Measurements from ENCODE around the gene C9.
A peak's percentile ranks its signal among the peaks of the same experiment; 100 is the strongest.
"Not testable (repeated sequence)": the region's sequence is repeated elsewhere in the genome, so short reads cannot be mapped to it uniquely, and the experiment has no call there.

Gene C9

GRCh38 chr5:39364367-39364766, at the start of gene C9:
Gene C9, minus strand, starts transcription at chr5:39364495. Its CDS starts 31 bp downstream, at chr5:39364464.
- no peak for FAIRE-seq

GRCh38 chr5:39413771-39414170, 49.5 kb upstream of the C9 start:
- no peak for FAIRE-seq

DNA sequence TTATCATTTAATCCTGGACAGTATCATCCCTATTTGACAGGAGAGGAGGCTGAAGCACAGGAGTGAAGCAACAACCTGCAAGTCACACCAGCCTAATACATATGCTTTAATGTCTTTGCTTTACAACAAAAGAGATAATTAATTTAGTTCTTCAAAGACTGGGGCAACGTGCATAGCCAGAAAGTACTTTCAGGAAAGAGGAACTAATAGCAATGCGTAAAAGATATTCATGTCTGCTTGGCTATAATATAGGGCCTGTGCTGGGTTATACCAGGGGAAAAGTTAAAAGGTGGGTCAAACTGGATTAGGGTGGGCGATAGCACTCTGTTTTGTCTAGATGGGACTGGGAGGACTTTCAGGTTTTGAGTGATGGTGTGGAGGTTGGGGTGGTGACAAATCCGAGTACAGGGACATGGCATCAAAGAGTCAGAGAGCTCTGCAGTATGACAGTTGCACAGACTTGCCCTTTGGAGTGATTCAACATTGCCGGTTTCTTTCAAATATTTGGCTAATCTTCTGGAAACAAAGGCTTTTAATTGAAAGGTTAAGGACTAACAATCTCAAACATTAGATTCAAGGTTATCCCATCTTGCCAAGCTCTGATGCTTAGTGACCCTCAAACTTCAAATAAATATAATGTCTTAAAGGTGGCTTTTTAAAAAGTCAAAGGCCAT, 48.6 kb upstream of the C9 start:
- FAIRE-seq = no peak

DNA sequence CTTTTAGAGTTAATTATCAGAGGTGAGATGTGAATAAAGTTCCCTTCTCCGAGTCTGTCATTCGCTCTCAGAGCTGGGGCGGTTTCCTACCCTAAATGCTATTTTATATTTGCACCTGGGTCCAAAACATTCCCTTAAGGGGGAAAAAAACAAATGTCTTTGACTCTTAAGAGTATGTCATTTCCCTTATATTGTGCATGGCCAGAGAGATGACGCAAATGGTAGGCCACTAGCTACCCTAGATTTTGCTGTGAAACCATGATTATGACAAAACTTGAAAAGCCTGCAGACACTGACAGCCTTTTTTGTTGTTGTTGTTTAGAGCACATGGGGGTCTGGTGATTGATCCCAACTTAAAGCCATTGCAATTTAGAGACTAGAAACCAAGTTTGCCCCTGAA, 47.7 kb upstream of the C9 start:
- FAIRE-seq = no peak

GRCh38 chr5:39411061-39411460, 46.8 kb upstream of the C9 start:
- no peak for FAIRE-seq

GRCh38 chr5:39409033-39409432, 44.7 kb upstream of the C9 start:
- no peak for FAIRE-seq

- no peak for FAIRE-seq
These were observed 41.0 kb upstream of the C9 start for GRCh38 chr5:39405083-39405843.

- FAIRE-seq = not testable (repeated sequence)
These were observed 39.5 kb upstream of the C9 start for GRCh38 chr5:39403761-39404160.

- FAIRE-seq = not testable (repeated sequence)
These were observed 37.8 kb upstream of the C9 start for GRCh38 chr5:39402140-39402539.

- no peak for FAIRE-seq
These were observed 36.7 kb upstream of the C9 start for GRCh38 chr5:39400713-39401578.

DNA sequence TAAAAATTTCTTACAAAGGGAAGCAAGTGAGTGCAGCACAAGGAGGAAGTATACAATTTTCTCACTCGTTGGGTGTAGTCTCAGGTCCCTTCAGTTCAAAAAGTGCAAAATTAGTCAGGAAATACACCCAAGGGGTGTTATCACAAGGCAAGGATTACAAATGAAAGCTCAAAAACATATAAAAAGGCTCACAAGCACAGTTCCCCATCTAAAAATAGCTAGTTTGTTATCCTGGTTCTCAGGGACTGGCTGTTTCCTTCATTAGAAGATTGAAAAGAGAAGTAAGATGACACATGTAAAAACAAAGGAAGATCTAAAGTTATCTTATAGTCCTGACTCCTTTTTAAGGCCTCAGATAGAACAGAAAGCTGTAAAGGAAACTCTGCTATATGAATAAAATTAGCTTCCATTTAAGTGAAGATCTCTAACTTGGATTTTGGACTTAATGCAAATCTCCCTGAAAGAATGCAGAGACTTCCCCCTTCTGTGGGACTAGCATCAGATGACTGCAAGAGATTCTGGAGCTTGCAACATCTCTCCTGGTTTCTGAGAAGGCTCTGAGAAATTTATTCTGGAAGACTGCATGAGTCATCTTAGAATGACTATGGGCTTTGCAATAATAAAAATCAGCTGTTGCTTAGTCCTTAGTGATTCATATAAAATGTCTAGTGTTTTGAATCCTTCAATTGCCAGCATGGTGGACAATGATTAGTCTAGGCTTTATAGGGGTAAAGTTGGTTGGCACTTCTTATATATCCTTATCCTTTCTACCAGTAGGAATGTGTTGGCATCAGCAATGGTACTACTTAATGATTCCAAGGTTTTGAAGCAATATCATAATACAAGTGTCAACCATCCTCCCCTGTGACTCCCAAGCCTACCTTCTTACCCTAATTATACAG, 35.1 kb upstream of the C9 start:
- no peak for FAIRE-seq

GRCh38 chr5:39396843-39397242, 32.5 kb upstream of the C9 start:
- FAIRE-seq = no peak

- no peak for FAIRE-seq
These were observed 31.2 kb upstream of the C9 start for GRCh38 chr5:39395521-39395920.

GRCh38 chr5:39394946-39395345, 30.7 kb upstream of the C9 start:
- no peak for FAIRE-seq

GRCh38 chr5:39390945-39391344, 26.6 kb upstream of the C9 start:
- no peak for FAIRE-seq

GRCh38 chr5:39387293-39387692, 23.0 kb upstream of the C9 start:
- FAIRE-seq = no peak

DNA sequence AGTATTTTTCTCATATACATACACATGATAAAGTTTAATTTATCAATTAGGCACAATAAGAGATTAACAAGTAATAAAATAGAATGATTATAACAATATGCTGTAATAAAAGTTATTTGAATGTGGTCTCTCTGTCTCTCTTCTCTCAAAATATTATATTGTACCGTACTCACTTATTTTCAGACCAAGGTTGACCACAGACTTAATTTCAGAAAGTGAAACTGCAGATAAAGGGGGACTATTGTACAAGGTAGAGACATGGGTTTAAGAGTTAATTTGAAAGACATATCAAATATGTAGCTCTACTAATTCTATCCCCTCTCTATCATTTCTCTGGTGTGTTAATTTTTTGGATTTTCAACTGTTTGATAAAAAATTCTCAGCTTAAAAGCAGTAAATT, 20.0 kb upstream of the C9 start:
- FAIRE-seq = no peak

- FAIRE-seq = no peak
These were observed 17.1 kb upstream of the C9 start for GRCh38 chr5:39381376-39381775.

- no peak for FAIRE-seq
These were observed 15.4 kb upstream of the C9 start for GRCh38 chr5:39379693-39380092.

DNA sequence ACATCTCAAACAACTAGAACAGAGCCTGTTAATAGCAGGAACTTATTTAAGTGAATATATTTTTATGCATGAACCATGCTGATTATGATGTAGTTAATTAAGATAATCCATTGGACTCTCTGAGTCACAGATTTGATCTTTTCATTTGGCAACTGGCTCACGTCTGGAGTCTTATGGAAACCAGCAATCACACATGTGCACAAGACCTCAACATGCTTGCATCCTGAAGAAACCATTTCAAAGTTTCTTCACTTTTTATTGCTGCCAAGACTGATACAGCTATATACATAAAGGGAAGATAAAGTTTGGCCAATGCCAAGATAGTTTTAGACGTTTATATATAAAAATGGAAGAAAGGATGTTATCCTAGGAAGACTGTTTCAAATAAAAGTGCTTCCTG, 13.3 kb upstream of the C9 start:
- FAIRE-seq = no peak

DNA sequence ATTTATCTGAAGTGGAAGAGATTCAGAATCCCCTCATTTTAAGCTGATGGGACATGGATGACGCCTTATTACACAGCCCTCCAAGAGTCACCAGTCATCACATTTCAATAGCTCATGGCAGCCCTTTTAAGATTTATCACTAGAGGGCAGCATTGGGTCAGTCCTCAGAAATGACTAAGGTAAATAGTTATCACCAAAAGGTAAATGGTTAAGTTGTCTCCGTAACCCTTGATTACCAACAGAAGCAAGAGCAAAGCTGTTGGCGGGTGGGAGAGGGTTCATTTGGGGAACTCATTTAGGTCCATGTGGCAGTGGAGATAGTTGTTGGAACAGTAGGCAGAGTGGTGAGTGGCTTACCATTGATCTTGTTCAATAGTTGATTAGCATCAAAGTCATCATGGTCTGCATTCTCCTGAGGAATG, 12.0 kb upstream of the C9 start:
- FAIRE-seq = peak; percentile 21

GRCh38 chr5:39373791-39374190, 9.5 kb upstream of the C9 start:
- no peak for FAIRE-seq

- no peak for FAIRE-seq
These were observed 7.0 kb upstream of the C9 start for GRCh38 chr5:39371367-39371635.
